CD4-positive, alpha-beta T cell treated with Interleukin-17A for 1 hour (primary cell): ENCODE data around the gene LMBR1.

Source experiments
- DNase-seq: peaks from one replicate; pipeline ENCODE4 v3.0.0-alpha.2; 2020

The LMBR1 gene

GRCh38 chr7:156682928-156683327, 210.1 kb downstream of the LMBR1 start:
- DNase-seq: no peak

- no peak for DNase-seq
Measured at GRCh38 chr7:156680281-156680680, 212.7 kb downstream of the LMBR1 start.

- no peak for DNase-seq
Measured at GRCh38 chr7:156677374-156678054, 215.5 kb downstream of the LMBR1 start.

GRCh38 chr7:156676263-156676662, 216.7 kb downstream of the LMBR1 start:
- no peak for DNase-seq

GRCh38 chr7:156675721-156676120, 217.3 kb downstream of the LMBR1 start:
- no peak for DNase-seq

GRCh38 chr7:156673902-156674301, 219.1 kb downstream of the LMBR1 start:
- no peak for DNase-seq

- no peak for DNase-seq
Measured at GRCh38 chr7:156673454-156673853, 219.5 kb downstream of the LMBR1 start.

- DNase-seq: no peak
Measured at GRCh38 chr7:156669035-156669828, 223.8 kb downstream of the LMBR1 start.

- DNase-seq: no peak
Measured at GRCh38 chr7:156668130-156668741, 224.7 kb downstream of the LMBR1 start.

GRCh38 chr7:156667110-156667426, 225.9 kb downstream of the LMBR1 start:
- DNase-seq: no peak

GRCh38 chr7:156666368-156667109, 226.4 kb downstream of the LMBR1 start:
- no peak for DNase-seq

GRCh38 chr7:156665101-156665500, 227.9 kb downstream of the LMBR1 start:
- no peak for DNase-seq

- DNase-seq: no peak
Measured at GRCh38 chr7:156662277-156662676, 230.7 kb downstream of the LMBR1 start.

- DNase-seq: no peak
Measured at GRCh38 chr7:156661637-156662036, 231.3 kb downstream of the LMBR1 start.

GRCh38 chr7:156659961-156660360, 233.0 kb downstream of the LMBR1 start:
- DNase-seq: no peak

GRCh38 chr7:156659203-156659602, 233.8 kb downstream of the LMBR1 start:
- no peak for DNase-seq

GRCh38 chr7:156657681-156658080, 235.3 kb downstream of the LMBR1 start:
- no peak for DNase-seq

GRCh38 chr7:156656598-156656997, 236.4 kb downstream of the LMBR1 start:
- DNase-seq: no peak

GRCh38 chr7:156655983-156656382, 237.0 kb downstream of the LMBR1 start:
- no peak for DNase-seq

GRCh38 chr7:156655251-156655650, 237.7 kb downstream of the LMBR1 start:
- DNase-seq: no peak

GRCh38 chr7:156654511-156655234, 238.3 kb downstream of the LMBR1 start:
- DNase-seq: no peak

GRCh38 chr7:156652886-156653568, 240.0 kb downstream of the LMBR1 start:
- DNase-seq: no peak
